Tibial nerve (tissue), 4 donors: ENCODE measurements around the gene LRRC42.

Source experiments
- CTCF ChIP-seq, 5 experiments: fragments of 200-600 bp in 3 of 5; fragments of 450-650 bp in 2 of 5; sonication (generic) in 3 of 5; IDR thresholded peaks; one replicate each; pipeline ENCODE4 v1.5.1; 2016 to 2019; ENCODE audit warnings: antibody characterized with exemption in 5 of 5, mild to moderate bottlenecking in 3 of 5, moderate library complexity in 2 of 5
- EP300 ChIP-seq, 2 donors: sonication (generic); formaldehyde crosslinking; IDR thresholded peaks; one replicate each; pipeline ENCODE4 v1.6.1; 2017; ENCODE audit warnings: antibody characterized with exemption in 2 of 2, mild to moderate bottlenecking in 1 of 2
- POLR2A ChIP-seq, 2 donors: fragments of 450-650 bp; IDR thresholded peaks; one replicate each; pipeline ENCODE4 v1.6.1; 2017; ENCODE audit warnings: antibody characterized with exemption in 2 of 2, mild to moderate bottlenecking in 2 of 2, moderate library complexity in 2 of 2

DNA sequence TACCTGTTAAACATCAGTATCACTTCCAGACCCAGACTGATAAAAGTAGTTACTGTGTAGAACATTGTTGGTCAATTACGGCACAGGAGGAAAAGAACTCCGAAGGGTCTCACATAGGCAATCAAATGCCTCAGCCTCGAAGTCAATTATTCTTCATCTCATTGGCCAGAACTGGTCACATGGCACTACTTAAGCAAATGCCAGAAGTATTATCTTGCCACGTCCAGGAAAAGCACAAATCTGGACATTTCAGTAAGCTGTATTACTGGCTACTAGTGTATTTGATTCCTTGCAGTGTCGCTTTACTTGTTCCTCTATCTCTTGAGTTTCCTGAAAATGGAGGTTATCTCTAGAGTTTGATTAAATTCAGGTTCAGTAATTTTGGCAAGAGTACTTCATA lies 27.8 kb upstream of the LRRC42 start:
- TF ChIP-seq POLR2A (IDR thresholded peaks at IDR 0.05) (no peak), CTCF (IDR thresholded peaks at IDR 0.05) (no peak), EP300 (IDR thresholded peaks at IDR 0.05) (no peak)
